8988T (cell line): ENCODE data around the gene ZBTB7C.

Experiments used
- DNase-seq: peaks from one replicate; pipeline ENCODE4 v3.0.0; 2011

Gene ZBTB7C

GRCh38 chr18:48320639-48320945 is 88.6 kb downstream of the ZBTB7C start:
- DNase-seq = no peak

GRCh38 chr18:48319801-48320638 is 89.2 kb downstream of the ZBTB7C start:
- no peak for DNase-seq

- no peak for DNase-seq
Observed at GRCh38 chr18:48318436-48318835, 90.7 kb downstream of the ZBTB7C start.

GRCh38 chr18:48317781-48318381 is 91.3 kb downstream of the ZBTB7C start:
- no peak for DNase-seq

- DNase-seq = no peak
Observed at GRCh38 chr18:48316177-48316576, 93.0 kb downstream of the ZBTB7C start.

DNA sequence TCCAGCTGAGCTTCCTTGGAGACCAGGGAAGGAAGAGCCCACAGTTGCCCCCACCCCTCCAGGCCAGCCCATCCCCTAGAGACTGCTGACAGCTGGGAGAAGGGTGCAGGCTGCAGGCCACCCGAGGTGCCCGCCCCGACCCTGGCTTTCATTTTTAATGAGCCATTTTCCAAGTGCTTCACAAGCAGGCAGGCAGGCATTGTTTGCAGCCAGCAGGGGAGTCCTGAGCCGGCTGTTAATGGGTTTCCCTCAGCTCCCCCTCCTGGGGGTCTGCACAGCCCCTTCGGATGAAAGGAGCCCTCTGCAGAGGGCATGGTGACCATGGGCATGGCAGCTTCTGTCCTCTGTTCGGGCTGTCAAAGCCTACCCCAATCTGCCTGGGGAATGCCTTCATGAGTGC is 94.5 kb downstream of the ZBTB7C start:
- DNase-seq = no peak

DNA sequence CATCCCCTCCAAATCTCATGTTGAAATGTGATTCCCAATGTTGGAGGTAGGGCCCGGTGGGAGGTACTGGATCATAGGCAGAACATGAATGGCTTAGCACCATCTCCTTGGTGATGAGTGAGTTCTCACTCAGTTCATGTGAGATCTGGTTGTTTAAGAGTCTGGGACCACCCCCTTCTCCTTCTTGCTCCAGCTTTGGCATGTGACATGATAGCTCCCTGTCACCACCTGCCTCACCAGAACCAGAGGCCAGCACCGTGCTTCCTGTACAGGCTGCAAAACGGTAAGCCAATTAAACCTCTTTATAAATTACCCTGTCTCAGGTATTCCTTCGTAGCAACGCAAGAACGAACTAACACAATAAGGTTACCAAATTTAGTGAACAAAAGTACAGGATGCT is 95.4 kb downstream of the ZBTB7C start:
- DNase-seq = no peak

- no peak for DNase-seq
Observed at GRCh38 chr18:48312066-48312465, 97.1 kb downstream of the ZBTB7C start.

DNA sequence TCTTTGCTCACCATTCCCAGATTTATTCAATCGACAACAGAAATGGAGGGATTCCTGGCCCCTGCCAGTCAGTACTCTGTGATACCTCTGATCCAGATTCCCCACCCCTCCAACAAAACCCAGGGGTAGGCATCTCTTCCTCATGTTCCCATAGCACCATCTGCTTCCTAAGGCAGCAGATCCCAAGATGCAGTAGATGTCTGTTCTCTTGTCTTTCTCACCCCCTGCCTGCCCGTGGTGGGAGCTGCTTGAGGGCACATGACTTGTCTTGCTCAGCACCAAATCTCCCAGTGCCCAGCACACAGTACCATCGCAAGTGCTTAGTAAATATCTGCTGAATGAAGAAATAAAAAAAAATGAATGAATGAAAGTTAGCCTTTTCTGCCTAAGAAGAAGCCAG is 98.2 kb downstream of the ZBTB7C start:
- no peak for DNase-seq

GRCh38 chr18:48310353-48310752 is 98.8 kb downstream of the ZBTB7C start:
- DNase-seq = no peak

GRCh38 chr18:48308755-48309575 is 100.2 kb downstream of the ZBTB7C start:
- no peak for DNase-seq

- no peak for DNase-seq
Observed at GRCh38 chr18:48308027-48308635, 101.1 kb downstream of the ZBTB7C start.

DNA sequence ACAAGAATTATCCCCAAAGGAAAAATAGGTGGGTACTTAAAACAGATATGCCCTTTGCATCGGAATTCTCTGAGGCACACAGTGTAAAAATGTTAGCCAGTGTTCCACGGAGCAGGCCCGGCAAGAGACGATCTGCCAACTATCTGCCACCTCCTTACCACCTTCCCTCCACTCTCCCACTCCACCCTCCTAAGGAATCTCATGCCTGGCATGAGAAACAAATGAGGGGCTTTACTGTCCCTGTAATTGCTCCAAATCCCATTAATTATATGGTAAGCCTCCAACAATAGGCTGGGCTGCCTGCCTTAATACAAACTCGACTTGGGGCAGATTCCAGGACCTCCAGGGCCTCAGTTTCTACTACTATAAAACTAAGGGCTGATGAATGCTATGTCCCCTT is 102.3 kb downstream of the ZBTB7C start:
- no peak for DNase-seq

- no peak for DNase-seq
Observed at GRCh38 chr18:48304906-48305693, 104.1 kb downstream of the ZBTB7C start.

DNA sequence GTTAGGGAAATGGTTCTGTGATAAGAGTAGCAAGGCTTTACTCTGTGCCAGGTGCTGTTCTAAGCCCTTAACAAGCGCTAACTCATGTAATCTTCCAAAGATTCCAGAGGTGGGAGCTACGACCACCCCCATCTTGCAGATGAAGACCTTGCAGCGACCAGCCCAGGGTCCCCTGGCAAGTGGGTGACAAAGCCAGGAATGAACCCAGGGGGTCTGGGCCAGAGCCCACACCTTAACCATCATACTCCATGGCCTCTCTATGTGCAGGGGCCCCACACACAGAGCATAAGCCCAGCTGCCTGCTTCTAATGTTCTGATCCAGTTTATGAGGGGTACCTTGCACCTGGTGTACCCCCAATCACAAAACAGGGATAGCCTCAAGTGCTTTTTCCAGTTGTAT is 105.3 kb downstream of the ZBTB7C start:
- no peak for DNase-seq

DNA sequence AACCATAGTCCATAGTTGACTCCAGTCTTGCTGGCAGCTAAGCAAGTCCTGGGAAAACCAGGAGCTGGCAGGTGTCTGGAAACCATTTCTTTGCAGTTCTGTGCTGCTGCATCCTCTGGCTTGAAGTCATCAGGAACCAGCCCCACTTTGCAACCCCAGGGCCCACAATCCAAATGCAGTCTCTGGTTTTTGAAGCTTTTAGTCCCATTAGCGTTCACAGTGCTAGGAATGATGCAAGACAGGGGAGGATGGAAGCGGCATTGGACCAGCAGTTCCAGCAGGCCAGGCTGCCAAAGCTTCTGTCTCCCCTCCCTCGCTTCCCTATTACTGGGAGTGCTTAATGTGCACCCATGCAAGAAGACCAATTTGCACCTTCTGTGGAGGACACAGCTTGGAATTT is 106.4 kb downstream of the ZBTB7C start:
- DNase-seq = no peak

- no peak for DNase-seq
Observed at GRCh38 chr18:48300463-48300961, 108.7 kb downstream of the ZBTB7C start.

GRCh38 chr18:48297139-48297538 is 112.0 kb downstream of the ZBTB7C start:
- no peak for DNase-seq

GRCh38 chr18:48296581-48296980 is 112.6 kb downstream of the ZBTB7C start:
- DNase-seq = no peak

- no peak for DNase-seq
Observed at GRCh38 chr18:48295586-48296311, 113.4 kb downstream of the ZBTB7C start.

DNA sequence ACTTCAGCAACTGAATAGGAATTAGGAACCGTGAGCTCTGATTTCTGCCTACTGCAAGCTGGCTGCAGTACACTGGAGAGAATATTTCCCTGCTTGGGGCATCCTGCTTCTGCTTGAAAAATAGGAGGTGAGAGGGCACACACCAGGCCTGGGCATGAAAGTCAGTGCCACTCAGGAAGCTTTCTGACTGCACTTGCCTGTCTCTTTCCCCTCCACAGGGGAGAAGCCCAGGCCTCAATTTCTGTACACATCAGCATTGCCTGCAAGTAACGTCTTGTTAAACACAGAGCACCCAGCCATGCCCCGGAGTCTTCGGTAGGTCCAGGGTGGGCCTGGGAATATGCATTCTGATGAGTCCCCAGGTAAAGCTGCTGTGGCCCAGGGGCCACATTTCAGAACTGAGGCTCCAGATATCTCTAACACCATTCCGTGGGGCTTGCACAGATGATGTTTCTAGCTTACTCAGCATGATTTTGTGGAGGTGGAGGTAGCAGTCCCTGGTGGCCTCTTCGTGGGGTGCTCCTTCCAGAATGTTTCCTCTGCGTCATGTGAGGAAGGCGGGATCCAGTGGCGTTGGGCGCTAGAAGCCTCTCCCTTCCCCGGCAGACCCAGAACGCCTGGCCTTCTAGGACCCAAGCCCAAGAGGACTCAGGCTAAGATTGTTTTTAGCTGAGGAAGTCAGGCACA is 114.1 kb downstream of the ZBTB7C start:
- no peak for DNase-seq
